ENCODE data around the gene SHH. TPM values are rescaled to one million over a fixed set of nuclear protein-coding genes. Genes with fewer than 3 reads are reported as not detected.

Gene SHH
- total RNA-seq, 2 donors from 2014 or later, result 0.32 to 1.2 TPM

DNA sequence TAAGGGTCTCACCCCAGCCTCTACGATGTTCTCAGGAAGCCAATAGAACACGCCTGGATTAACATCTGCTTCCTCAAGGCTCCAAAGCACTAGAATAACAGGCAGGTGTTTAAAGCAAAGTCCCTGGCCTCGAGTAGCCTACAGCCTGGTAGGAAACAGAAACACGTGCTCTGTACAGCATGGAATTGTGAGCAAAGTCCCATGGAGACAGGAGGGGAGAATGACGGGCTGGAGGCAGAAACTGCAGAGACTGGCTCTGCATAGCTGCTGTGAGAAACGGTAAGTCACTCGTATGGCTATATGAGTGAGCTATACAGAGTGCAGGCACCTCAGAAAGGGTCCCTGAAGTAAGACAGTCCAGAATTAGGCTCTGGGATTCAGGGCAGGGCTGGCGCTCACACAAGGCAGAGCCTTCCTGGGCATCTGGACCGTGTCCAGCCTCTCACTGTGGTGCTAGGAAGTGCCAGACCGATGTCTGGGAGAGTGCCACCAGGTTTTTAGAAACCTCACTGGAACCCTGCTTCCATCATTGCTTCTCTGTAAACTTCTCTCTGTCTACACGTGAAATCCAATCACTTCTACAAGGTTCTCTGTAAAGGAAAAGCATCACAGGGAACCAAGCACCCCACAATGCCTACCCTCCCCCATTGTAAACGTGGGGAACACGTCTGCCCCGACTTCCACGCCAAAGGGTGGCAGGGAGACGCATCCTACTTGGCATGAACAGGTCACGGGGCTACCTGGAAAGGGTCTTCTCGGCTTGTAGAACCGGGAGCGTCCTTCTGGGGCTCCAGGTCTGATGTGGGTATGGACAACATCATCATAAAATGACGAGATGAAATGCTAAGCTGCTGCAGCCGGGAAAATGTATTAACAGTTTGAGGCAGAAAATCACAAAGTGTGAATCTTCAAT lies 38.8 kb upstream of the SHH start:
- Histone ChIP-seq H3K27ac (no peak overlapping the region), H3K36me3 (no peaks in the 10 kb centered on the region), H3K27me3 (replicated peaks; ENCODE audit: insufficient read depth) (no peaks in the 10 kb centered on the region), H3K9me3 (no peaks in the 10 kb centered on the region), H3K4me1 (replicated peaks) (no peaks in the 10 kb centered on the region), H3K4me3 (no peak overlapping the region)
- no peak for DNase-seq (ENCODE audit: low spot score)
- intact Hi-C loops (cut with DNase I), result no loop called here
- WGBS, result 68% methylated on average over 22 of the region's 22 CpGs
- no peak for TF ChIP-seq POLR2A (IDR thresholded peaks at IDR 0.05)
- no peak for TF ChIP-seq POLR2AphosphoS5 (IDR thresholded peaks at IDR 0.05)
- TF ChIP-seq, protein P1, sequence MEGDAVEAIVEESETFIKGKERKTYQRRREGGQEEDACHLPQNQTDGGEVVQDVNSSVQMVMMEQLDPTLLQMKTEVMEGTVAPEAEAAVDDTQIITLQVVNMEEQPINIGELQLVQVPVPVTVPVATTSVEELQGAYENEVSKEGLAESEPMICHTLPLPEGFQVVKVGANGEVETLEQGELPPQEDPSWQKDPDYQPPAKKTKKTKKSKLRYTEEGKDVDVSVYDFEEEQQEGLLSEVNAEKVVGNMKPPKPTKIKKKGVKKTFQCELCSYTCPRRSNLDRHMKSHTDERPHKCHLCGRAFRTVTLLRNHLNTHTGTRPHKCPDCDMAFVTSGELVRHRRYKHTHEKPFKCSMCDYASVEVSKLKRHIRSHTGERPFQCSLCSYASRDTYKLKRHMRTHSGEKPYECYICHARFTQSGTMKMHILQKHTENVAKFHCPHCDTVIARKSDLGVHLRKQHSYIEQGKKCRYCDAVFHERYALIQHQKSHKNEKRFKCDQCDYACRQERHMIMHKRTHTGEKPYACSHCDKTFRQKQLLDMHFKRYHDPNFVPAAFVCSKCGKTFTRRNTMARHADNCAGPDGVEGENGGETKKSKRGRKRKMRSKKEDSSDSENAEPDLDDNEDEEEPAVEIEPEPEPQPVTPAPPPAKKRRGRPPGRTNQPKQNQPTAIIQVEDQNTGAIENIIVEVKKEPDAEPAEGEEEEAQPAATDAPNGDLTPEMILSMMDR (IDR thresholded peaks at IDR 0.05), result no peak

DNA sequence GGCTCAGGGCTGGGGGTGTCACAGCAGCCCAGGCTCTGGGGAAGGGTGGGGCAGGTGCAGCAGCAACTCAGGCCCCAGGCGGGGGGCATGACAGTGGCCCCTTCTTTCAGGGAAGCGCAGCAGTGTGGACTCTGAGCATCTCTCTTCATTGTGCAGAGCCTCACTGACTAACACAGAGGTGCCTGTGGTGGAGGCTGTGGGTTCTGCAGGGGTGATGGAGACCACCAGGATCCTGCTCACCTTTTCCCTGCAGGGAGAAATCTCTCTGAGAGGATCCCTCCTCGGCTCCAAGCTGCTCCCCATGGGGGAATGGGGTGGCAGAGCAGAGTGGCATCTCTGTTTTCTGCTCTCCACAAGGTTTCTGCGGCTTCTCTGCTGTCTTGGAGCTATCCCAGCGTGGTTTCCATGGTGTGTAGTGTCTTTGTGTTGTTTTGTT lies 37.8 kb upstream of the SHH start:
- no peak for TF ChIP-seq POLR2A (IDR thresholded peaks at IDR 0.05)
- TF ChIP-seq POLR2AphosphoS5 (IDR thresholded peaks at IDR 0.05), result no peak
- TF ChIP-seq, protein P1 (IDR thresholded peaks at IDR 0.05), result no peak
- Histone ChIP-seq H3K9me3 (no peaks in the 10 kb centered on the region), H3K27me3 (replicated peaks; ENCODE audit: insufficient read depth) (no peaks in the 10 kb centered on the region), H3K27ac (no peak overlapping the region), H3K4me3 (no peak overlapping the region), H3K4me1 (replicated peaks) (no peaks in the 10 kb centered on the region), H3K36me3 (no peaks in the 10 kb centered on the region)
- intact Hi-C loops (cut with DNase I), result no loop called here
- DNase-seq (ENCODE audit: low spot score), result no peak
- 83% methylated on average over 5 of the region's 5 CpGs for WGBS

DNA sequence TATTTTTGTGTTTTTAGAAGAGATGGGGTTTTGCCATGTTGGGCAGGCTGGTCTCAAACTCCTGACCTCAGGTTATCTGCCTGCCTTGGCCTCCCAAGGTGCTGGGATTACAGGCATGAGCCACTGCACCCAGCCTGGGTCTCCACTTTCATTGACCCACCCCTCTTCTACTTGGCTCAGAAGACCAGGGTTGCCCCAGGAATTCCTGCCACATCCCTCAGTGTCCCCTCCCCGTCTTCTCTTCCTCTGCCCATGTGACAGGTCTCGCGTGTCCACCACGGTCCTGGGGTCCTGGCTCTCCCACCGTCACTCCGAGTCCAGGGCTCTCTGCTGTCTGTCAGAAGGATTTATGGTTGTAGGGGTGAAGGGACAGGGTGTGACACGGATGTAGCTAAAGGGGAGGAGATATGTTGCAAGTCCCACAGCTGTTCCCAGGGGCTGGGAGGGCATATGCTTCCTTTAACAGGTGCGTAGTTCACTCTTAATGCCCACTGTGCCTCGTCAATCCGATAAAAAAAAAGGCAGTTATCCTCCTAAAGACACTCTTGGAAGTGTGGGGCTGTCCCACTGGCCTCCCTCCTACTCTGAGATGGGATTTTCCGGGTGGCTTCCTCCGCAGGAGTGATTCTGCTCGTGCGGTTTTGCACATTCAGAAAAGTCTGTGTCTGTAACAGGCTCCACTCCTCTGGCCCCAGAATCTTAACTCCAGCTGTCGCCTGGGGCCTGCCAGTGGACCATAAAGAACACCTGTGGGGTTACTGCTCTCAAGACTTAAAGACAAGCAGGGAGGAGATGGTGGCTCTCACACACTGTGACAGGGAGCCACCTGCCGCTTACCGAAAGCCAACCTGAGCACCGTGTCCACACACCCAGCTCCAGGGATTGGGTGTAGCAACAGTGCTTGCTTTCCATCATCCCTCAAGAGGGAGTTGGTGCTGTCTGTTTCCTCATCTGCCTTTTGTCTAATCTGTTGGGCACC lies 36.7 kb upstream of the SHH start:
- Histone ChIP-seq H3K4me1 (replicated peaks) (no peaks in the 10 kb centered on the region), H3K27ac (no peak overlapping the region), H3K36me3 (no peaks in the 10 kb centered on the region), H3K27me3 (replicated peaks; ENCODE audit: insufficient read depth) (no peaks in the 10 kb centered on the region), H3K4me3 (no peak overlapping the region), H3K9me3 (no peaks in the 10 kb centered on the region)
- intact Hi-C loops (cut with DNase I), result no loop called here
- WGBS, result 78% methylated on average over 18 of the region's 18 CpGs
- TF ChIP-seq, protein P1 (IDR thresholded peaks at IDR 0.05), result no peak
- TF ChIP-seq POLR2AphosphoS5 (IDR thresholded peaks at IDR 0.05), result no peak
- no peak for TF ChIP-seq POLR2A (IDR thresholded peaks at IDR 0.05)
- DNase-seq (ENCODE audit: low spot score), result no peak

DNA sequence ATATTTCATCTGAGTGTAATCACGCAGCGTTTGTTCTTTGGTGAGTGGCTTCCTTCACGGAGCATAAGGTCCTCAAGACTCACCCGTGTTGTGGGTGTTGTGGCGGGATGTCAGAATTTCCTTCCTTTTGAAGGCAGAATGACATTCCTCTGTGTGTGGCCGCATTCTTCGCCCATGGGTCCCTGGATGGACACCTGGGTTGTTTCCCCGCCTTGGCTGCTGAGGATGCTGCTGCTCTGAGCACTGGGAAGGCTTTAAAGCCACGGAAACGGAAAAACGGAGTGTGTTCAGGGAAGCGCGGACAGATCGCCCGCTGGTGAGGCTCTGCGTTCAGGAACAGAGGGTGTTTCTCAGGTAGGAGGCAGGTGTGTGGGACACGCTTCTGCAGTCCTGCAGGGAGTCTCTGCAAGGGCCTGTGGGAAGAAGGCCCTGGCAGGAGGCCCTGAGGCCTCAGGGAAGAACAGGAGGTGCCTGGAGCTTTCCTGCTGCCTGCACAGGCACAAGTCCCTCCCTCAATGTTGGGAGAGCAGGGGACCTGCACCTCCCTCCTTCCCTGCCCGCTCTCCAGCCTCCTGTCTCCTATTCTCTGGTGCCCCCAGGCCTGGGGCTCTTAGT lies 35.7 kb upstream of the SHH start:
- DNase-seq (ENCODE audit: low spot score), result no peak

More for the DNA sequence above, 35.7 kb upstream of the SHH start:
- Histone ChIP-seq H3K27me3 (replicated peaks; ENCODE audit: insufficient read depth) (no peaks in the 10 kb centered on the region), H3K4me3 (no peak overlapping the region), H3K9me3 (no peaks in the 10 kb centered on the region), H3K27ac (no peak overlapping the region), H3K4me1 (replicated peaks) (no peaks in the 10 kb centered on the region), H3K36me3 (no peaks in the 10 kb centered on the region)
- TF ChIP-seq POLR2A (IDR thresholded peaks at IDR 0.05), result no peak
- TF ChIP-seq POLR2AphosphoS5 (IDR thresholded peaks at IDR 0.05), result no peak
- TF ChIP-seq, protein P1 (IDR thresholded peaks at IDR 0.05), result no peak
- WGBS, result 77% methylated on average over 18 of the region's 18 CpGs
- intact Hi-C loops (cut with DNase I), result no loop called here

Data from prostate gland (tissue), 2 donors.